Activated CD4-positive, alpha-beta T cell treated with anti-CD3 and anti-CD28 coated beads, Interleukin-2, Interleukin-4, amounts not matched to agents 100 ng/mL and 50 ng/mL, durations not matched to agents 16 hours and 8 hours (primary cell): ENCODE results near the gene NABP1.

Experiments used
- DNase-seq: peaks from one replicate; pipeline ENCODE4 v3.0.0-alpha.2; 2020; ENCODE audit warnings: low spot score

The NABP1 gene

GRCh38 chr2:191649519-191649918 is 28.4 kb upstream of the NABP1 start:
- no peak for DNase-seq

GRCh38 chr2:191650896-191651773 is 26.8 kb upstream of the NABP1 start:
- DNase-seq: peak; percentile 75

- no peak for DNase-seq
Measured at GRCh38 chr2:191653667-191654391, 24.1 kb upstream of the NABP1 start.

- no peak for DNase-seq
Measured at GRCh38 chr2:191656391-191656790, 21.5 kb upstream of the NABP1 start.

DNA sequence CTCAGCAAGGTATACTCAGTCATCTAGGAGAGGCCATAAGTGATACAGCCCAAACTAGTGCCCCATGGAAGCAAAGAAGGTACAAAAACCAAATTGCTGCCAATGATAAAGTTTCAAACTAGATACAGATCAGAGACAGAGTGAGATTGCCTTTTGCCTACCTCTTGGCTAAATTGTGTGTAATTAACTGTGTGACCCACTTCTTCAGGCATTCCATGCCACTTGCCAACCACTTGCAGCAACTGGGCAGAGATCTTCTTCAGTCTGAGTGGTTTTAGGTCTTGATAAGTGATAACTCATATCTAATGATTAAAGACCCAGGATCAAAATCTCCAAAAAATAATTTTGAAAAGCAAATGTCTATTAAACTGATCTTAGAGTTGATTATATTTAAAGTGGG is 21.1 kb upstream of the NABP1 start:
- DNase-seq: no peak

DNA sequence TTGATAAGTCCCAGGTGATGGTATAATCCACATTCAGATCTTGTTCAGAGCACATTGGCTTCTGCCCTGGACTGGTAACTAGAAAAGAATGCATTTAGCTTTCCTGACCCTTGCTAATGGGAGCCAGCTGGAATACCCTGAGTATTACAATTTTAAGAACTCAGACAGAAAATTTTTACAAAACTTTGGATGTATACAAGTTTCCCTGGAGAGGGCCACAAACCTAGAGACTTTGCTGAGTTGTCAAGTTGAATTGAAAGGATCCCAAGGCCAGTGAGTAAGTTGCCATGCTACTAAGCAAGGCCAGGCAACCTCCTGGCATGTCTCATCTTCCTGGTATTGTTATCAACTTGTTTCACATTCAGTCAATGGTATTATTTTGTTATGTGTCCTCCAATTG is 20.0 kb upstream of the NABP1 start:
- no peak for DNase-seq

- no peak for DNase-seq
Measured at GRCh38 chr2:191659198-191659597, 18.7 kb upstream of the NABP1 start.

DNA sequence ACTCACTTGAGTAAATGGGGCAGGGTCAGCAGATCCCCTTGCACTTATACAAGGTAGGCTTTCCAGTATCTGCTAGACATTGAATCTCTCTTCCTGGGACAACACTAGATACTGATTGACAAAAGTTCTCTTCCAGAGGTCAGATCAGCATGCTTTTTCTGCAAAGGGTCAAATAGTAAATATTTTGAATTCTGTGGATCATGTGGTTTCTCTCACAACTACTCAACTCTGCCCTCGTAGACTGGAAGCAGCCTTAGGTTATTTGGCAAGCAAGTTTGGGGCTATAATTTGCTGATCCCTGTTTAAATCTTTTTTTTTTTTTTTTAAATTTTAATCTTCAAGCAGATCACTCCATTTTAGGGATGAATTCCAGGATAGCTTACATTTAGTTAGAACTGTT is 17.4 kb upstream of the NABP1 start:
- DNase-seq: no peak

DNA sequence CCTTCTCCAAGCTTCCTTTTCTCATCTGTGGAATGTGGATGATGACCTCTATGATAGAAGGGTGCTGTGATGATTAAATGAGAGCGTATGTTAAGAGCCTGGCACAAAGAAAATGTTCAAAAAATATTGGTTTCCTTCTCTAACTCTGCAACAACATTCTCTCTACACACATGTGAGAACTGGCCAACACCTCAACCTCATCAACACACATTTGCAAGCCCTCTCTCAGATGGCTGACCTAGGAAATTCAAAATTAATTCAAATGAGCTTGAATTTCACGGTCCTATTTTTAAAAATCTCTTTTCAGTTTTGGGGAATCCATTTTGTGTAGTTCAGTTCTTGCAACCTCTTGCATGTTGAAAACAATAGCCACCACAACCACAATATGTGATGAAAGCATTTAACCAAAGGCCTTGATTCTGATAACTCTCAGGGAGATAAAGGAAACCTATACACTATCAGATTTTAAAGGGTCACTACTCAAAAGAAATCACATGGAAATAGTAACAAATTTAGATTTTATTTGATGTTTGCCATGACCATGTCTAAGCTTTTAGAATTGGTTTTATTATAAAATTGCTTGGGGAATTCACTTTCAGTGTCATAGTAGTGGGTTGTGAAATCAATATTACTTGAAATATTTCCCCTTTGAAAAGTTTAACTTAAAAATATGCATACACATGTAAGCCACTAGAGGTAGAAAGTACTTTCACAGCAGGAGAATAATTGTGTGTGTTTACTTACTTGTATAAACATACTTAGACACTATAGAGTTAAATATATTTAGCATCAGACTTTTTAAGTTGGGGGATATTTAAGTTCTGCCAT is 16.6 kb upstream of the NABP1 start:
- no peak for DNase-seq

DNA sequence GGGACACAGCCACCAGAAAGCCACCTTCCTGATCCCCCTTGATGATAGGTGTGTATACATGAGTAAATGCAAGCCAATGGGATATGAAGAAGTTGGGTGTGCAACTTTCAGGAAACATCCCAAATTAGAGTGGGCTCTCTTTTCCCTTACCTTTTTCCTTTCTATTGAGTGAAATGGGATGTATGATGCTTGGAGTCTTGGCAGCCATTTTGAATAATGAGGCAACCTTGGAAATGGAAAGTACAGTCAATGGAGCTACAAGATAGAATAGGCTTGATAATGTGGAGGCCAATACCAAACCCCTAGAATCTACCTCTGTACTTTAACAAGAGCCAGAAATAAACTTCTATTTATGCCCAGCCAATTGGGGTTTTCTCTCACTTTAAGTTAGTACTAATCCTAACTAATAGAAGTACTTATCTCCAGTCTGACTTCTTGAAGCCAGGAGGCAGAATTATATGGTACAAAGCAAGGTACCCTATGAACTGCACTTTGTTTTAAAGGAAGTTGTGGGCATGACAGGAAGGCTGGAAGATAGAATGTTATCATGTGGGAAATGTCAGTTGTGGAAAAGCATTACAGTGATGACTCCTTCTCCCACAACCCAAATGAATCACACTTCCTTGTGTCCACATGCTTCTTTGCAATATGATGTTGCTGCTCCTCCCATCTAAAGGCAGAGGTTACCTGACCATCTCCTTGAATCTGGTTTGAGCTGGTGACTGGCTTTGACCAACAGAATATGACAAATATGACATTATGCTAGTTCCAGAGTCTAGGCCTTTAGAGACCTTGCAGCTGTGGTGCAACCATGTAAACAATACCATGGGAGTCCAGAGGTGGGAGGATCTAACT is 12.9 kb upstream of the NABP1 start:
- no peak for DNase-seq

- DNase-seq: no peak
Measured at GRCh38 chr2:191666226-191666625, 11.7 kb upstream of the NABP1 start.

DNA sequence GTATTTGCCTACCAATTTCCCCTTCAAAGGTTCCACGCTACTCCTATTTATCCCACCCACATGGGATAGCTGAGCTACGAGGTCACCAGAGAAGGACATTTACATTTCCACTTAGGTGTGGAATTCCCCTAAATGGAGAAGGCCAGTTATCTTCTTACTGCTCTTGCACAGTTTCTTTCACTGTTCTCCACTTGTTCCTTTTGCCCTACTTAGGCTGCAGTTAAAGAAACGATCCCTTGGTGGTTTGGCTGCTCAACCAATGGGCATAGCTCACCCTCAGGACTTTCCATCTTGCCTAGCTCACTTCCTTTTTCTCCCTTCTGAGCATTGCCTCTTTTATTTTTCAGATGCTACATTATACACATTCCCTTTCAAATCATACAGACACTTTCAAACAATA is 11.2 kb upstream of the NABP1 start:
- DNase-seq: no peak

GRCh38 chr2:191670076-191670475 is 7.9 kb upstream of the NABP1 start:
- DNase-seq: no peak

DNA sequence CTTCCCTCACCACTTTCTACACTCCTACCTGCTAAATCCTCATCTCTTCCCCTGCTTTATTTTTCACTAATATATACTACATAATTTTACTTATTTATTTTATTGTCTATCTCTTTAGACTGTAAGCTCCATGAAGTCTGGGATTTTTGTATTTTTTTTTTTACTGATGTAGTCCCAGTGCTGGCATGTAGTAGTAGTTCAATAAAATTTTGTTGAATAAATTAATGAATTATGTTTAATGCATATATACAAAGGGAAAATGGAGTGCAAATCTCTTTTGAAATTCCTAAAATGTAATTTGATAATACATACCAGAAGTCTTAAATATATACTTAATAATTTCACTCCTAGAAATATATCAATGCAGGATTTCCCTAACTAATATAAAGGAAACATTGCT is 7.1 kb upstream of the NABP1 start:
- no peak for DNase-seq

- peak; percentile 90 for DNase-seq
Measured at GRCh38 chr2:191675807-191676721, 1.9 kb upstream of the NABP1 start.

- peak; percentile 75 for DNase-seq
Measured at GRCh38 chr2:191676790-191677645, 918 bp upstream of the NABP1 start.

DNA sequence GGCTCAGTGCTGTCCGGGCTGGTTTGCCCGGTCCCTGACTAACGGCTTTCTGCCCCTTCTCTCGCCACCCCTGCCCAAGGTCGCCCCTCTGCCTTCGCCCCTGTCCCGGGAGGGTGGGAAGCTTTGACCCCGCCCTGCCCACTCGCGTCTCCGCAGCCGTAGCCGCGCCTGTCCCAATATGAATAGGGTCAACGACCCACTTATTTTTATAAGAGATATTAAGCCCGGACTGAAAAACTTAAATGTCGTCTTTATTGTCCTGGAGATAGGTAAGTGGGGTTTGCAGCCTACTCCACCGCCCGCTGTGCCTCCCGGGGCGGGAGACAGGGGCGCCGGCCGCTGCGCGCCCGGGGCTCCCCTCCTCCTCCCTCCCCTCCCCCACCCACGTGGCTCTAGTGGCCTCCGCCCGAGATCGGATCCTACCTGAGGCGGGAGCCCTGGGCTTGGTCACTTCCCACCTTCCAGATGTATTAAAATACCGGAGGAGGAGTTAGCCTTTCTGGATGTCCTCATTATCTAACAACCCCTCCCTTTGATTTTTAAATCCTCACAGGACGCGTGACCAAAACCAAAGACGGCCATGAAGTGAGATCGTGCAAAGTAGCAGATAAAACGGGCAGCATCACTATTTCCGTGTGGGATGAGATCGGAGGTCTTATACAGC is 633 bp downstream of the NABP1 start:
- peak; percentile 68 for DNase-seq

DNA sequence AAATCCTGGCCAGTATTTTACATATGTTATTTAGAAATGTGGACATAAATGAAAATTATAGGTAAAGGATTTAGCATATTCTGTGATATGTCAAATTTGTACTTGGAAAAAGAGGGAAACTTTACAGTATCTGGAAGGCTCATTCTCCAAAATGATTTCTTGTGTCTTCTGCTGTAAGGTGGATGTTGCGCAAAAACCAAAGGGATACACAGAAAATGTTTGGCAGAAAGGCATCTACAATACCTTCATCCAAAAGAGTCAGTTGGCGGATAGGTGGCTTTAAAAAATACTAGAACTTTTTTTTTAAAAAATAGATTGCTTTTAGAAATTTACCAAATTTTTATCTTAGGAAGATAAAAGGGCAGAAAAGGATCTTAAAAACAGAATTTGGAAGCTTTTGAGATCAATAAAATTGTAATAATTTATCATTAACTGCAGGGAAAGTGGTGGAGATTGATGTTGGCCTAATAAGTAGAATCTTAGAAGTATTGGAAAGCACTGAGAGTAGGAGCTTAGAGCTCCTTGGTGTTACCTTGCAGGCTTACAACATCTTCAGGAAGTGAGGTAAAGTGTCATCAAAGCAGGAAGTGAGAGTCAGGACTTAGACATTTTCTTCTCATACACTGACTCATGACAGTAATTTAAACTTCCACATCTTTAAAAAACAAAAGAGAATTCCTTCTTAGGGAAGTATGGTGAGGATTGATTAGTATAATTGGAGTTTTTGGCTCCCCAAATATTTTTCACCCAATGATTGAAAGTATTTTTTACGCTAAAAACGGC is 2.1 kb downstream of the NABP1 start:
- peak; percentile 76 for DNase-seq
